GM23248 (cell line): ENCODE results near the gene CENPL. TPM values are rescaled to one million over a fixed set of nuclear protein-coding genes. Genes with fewer than 3 reads are reported as not detected.
"Not testable (repeated sequence)": the region's sequence is repeated elsewhere in the genome, so short reads cannot be mapped to it uniquely, and the experiment has no call there.

ENCODE experiments used
- DNase-seq: peaks from one replicate; pipeline ENCODE4 v3.0.0-alpha.2; 2015
- H2AFZ ChIP-seq: fragments of 200-600 bp; sonication (generic); 2 replicates; pipeline ENCODE4 v1.6.1; 2016; ENCODE audit warnings: antibody characterized with exemption
- H3F3A ChIP-seq: fragments of 200-600 bp; sonication (generic); 2 replicates; pipeline ENCODE4 v1.6.1; 2016; ENCODE audit warnings: mild to moderate bottlenecking, antibody characterized with exemption, mixed run types; ENCODE audit not compliant: insufficient read depth
- H3K27ac ChIP-seq: fragments of 200-600 bp; sonication (generic); 2 replicates; pipeline ENCODE4 v1.5.1; 2016; ENCODE audit warnings: mild to moderate bottlenecking
- H3K27me3 ChIP-seq: fragments of 200-600 bp; sonication (generic); replicated peaks from 2 replicates; pipeline ENCODE4 v1.6.1; 2016; ENCODE audit warnings: mild to moderate bottlenecking; ENCODE audit not compliant: insufficient read depth
- H3K36me3 ChIP-seq: fragments of 200-600 bp; sonication (generic); 2 replicates; pipeline ENCODE4 v1.6.1; 2016; ENCODE audit warnings: low read depth, mild to moderate bottlenecking
- H3K4me1 ChIP-seq: fragments of 200-600 bp; sonication (generic); 2 replicates; pipeline ENCODE4 v1.6.1; 2016; ENCODE audit warnings: mild to moderate bottlenecking; ENCODE audit not compliant: insufficient read depth
- H3K4me2 ChIP-seq: fragments of 200-600 bp; sonication (generic); one replicate; pipeline ENCODE4 v1.6.1; 2016; ENCODE audit warnings: mild to moderate bottlenecking; ENCODE audit not compliant: unreplicated experiment
- H3K4me3 ChIP-seq: fragments of 200-600 bp; sonication (generic); 2 replicates; pipeline ENCODE4 v1.5.1; 2016; ENCODE audit warnings: mild to moderate bottlenecking
- H3K79me2 ChIP-seq: fragments of 200-600 bp; sonication (generic); 2 replicates; pipeline ENCODE4 v1.6.1; 2016; ENCODE audit warnings: mild to moderate bottlenecking; ENCODE audit not compliant: insufficient read depth
- H3K9ac ChIP-seq: fragments of 200-600 bp; sonication (generic); 2 replicates; pipeline ENCODE4 v1.6.1; 2016; ENCODE audit warnings: mild to moderate bottlenecking
- H3K9me2 ChIP-seq: fragments of 200-600 bp; sonication (generic); 2 replicates; pipeline ENCODE4 v1.6.1; 2016; ENCODE audit warnings: mixed run types, mild to moderate bottlenecking, moderate library complexity; ENCODE audit not compliant: insufficient read depth
- H3K9me3 ChIP-seq: fragments of 200-600 bp; sonication (generic); one replicate; pipeline ENCODE4 v1.6.1; 2017; ENCODE audit warnings: low read depth
- H4K20me1 ChIP-seq: fragments of 200-600 bp; sonication (generic); 2 replicates; pipeline ENCODE4 v1.6.0; 2016; ENCODE audit not compliant: insufficient read depth
- EZH2 ChIP-seq: fragments of 200-600 bp; sonication (generic); IDR thresholded peaks from 2 replicates; pipeline ENCODE4 v1.6.1; 2018; ENCODE audit warnings: antibody characterized with exemption, mild to moderate bottlenecking; ENCODE audit not compliant: insufficient read depth, poor library complexity, severe bottlenecking
- EZH2phosphoT487 ChIP-seq: fragments of 200-600 bp; sonication (generic); IDR thresholded peaks from 2 replicates; pipeline ENCODE4 v1.6.1; 2018; ENCODE audit warnings: antibody characterized with exemption, moderate library complexity, mild to moderate bottlenecking, low read depth; ENCODE audit not compliant: insufficient read depth
- WGBS, 2 experiments: methylation state at CpG; one replicate each; pipeline ENCODE4 v1.1.6; 2015 to 2017; ENCODE audit warnings: low lambda C conversion rate in 2 of 2, low coverage in 1 of 2; ENCODE audit errors: missing lambda C conversion rate in 2 of 2; 5-methylcytosine and 5-hydroxymethylcytosine counted together
- in situ Hi-C: fragments of 300-500 bp; cut with MboI; formaldehyde crosslinking; loops from 2 replicates; pipeline ENCODE4 v1.15.0; 2020
- polyA plus RNA-seq: library from polyadenylated mRNA; unstranded; fragments of >200 nt; fragmentation: Nextera tagmentation; extraction: Ambion mirVana; gene quantifications from 2 replicates; pipeline ENCODE4 v1.2.1, GENCODE V29; 2016
- total RNA-seq: library from RNA; depleted of rRNA; stranded (reverse); fragments of >200 nt; shearing (Covaris generic); gene quantifications from 2 replicates; pipeline ENCODE4 v1.2.3, GENCODE V29; 2014

The CENPL gene
- total and polyA plus RNA-seq, 2 experiments from 2014 or later: 10.4 to 14.9 TPM

DNA sequence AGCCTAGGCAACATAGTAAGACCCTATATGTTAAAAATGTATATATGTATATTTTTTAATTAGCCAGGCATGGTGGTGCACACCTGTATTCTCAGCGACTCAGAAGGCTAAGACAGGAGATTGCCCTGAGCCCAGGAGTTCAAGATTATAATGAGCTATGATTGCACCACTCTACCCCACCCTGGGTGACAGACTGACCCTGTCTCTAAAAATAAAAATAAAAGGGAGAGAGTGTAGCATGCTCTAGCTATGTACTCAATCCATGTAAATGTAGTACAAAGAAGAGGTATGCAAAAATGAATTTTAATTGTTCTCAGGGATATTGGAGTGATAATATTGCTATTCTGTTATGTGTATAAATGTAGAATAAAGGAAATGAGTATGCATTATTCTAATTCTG, 53.1 kb downstream of the CENPL start:
- no peak overlapping the region for H3K4me2 ChIP-seq
- no peak overlapping the region for H2AFZ ChIP-seq
- H3K9me2 ChIP-seq: no peaks in the 10 kb centered on the region
- in situ Hi-C loops: no loop called here
- H3K4me1 ChIP-seq: no peaks in the 10 kb centered on the region
- no peak for DNase-seq
- WGBS, 2 experiments: 95 to 100% methylated on average over 1 of the region's 1 CpG
- no peak overlapping the region for H3K9ac ChIP-seq
- TF ChIP-seq EZH2 (no peak), EZH2phosphoT487 (no peak)
- no peak overlapping the region for H3K27ac ChIP-seq
- no peaks in the 10 kb centered on the region for H3K9me3 ChIP-seq
- H3K27me3 ChIP-seq: no peaks in the 10 kb centered on the region
- H3K4me3 ChIP-seq: no peak overlapping the region
- peaks cover 2% of the 10 kb centered on the region; the same call in 1 of the 2 replicates for H3F3A ChIP-seq
- peaks cover 23% of the 10 kb centered on the region; the same call in 1 of the 2 replicates for H3K36me3 ChIP-seq
- no peaks in the 10 kb centered on the region for H4K20me1 ChIP-seq
- no peaks in the 10 kb centered on the region for H3K79me2 ChIP-seq

DNA sequence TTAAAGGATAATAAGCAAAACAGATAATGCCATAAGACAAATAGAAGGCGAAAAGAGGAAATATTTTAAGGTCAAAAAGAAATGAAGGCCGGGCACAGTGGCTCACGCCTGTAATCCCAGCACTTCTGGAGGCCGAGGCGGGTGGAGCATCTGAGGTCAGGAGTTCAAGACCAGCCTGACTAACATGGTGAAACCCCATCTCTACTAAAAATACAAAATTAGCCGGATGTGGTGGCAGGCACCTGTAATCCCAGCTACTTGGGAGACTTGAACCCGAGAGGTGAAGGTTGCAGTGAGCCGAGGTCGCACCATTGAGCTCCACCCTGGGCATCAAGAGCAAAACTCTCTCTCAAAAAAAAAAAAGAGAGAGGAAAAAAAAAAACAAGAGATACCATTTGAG, 54.4 kb downstream of the CENPL start:
- H3K9ac ChIP-seq, H4K20me1 ChIP-seq, H2AFZ ChIP-seq, in situ Hi-C loops, H3K79me2 ChIP-seq, H3K27me3 ChIP-seq, H3K27ac ChIP-seq, H3K9me3 ChIP-seq, H3K9me2 ChIP-seq, H3K4me2 ChIP-seq, H3K4me3 ChIP-seq, H3K4me1 ChIP-seq, DNase-seq, H3F3A ChIP-seq: not testable (repeated sequence)
- H3K36me3 ChIP-seq: peaks cover 11% of the 10 kb centered on the region; the same call in 1 of the 2 replicates
- 93 to 99% methylated on average over 9 of the region's 9 CpGs for WGBS, 2 experiments

DNA sequence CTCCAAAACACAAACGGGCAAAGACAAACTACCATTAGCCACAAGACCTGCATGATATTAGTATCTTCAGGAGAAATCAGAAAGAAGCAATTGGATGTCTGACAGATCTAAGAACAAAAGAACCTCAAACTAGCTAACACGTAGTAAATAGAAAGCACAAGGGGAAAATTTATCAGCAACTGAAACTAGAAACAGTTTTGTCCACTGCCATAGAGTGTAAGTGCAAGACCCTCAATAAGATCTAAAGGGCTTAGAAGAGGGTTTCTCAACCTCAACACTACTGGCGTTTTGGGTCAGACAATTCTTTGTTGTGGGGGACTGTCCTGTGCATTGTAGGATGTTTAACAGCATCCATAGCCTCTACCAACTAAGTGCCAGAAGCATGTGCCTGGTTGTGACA, 55.9 kb downstream of the CENPL start:
- peaks cover 6% of the 10 kb centered on the region; the same call in 1 of the 2 replicates for H3K36me3 ChIP-seq
- no peaks in the 10 kb centered on the region for H4K20me1 ChIP-seq
- no peaks in the 10 kb centered on the region for H3F3A ChIP-seq
- H3K4me3 ChIP-seq: no peak overlapping the region
- no peak overlapping the region for H3K27ac ChIP-seq
- H2AFZ ChIP-seq: no peak overlapping the region
- no peaks in the 10 kb centered on the region for H3K4me1 ChIP-seq
- 87 to 88% methylated on average over 3 of the region's 3 CpGs for WGBS, 2 experiments
- no peak for DNase-seq
- no peak overlapping the region for H3K4me2 ChIP-seq
- no peaks in the 10 kb centered on the region for H3K79me2 ChIP-seq
- H3K9me2 ChIP-seq: no peaks in the 10 kb centered on the region
- in situ Hi-C loops: no loop called here
- no peak overlapping the region for H3K9ac ChIP-seq
- TF ChIP-seq EZH2phosphoT487 (no peak), EZH2 (no peak)
- no peaks in the 10 kb centered on the region for H3K9me3 ChIP-seq
- H3K27me3 ChIP-seq: no peaks in the 10 kb centered on the region

DNA sequence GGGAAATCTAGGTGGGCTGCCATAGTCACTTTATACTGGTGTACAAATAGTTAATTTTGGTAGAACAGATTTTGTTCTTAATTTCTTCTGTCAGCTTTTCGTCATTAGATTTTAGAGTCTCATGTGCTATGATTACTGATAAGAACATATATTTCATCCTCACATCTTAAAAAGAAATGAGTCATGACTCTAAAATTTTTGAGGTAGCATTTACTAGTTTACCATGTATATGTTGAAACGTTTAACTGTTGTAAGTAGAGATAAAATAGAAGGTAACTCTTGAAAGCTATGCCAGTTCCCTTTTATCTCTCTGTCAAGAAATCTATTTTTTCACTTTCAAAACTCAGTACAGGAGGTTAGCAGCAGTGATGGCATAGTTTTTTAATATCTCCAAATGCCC, 56.5 kb downstream of the CENPL start:
- peaks cover 6% of the 10 kb centered on the region; the same call in 1 of the 2 replicates for H3K36me3 ChIP-seq
- no peaks in the 10 kb centered on the region for H3K27me3 ChIP-seq
- no peak overlapping the region for H3K27ac ChIP-seq
- H3K79me2 ChIP-seq: no peaks in the 10 kb centered on the region
- DNase-seq: no peak
- no peaks in the 10 kb centered on the region for H3K9me2 ChIP-seq
- no peak overlapping the region for H3K4me2 ChIP-seq
- in situ Hi-C loops: no loop called here
- H2AFZ ChIP-seq: no peak overlapping the region
- no peaks in the 10 kb centered on the region for H3K4me1 ChIP-seq
- no peaks in the 10 kb centered on the region for H3K9me3 ChIP-seq
- no peak for TF ChIP-seq EZH2phosphoT487
- no peaks in the 10 kb centered on the region for H3F3A ChIP-seq
- no peaks in the 10 kb centered on the region for H4K20me1 ChIP-seq
- no peak overlapping the region for H3K9ac ChIP-seq
- H3K4me3 ChIP-seq: no peak overlapping the region
- WGBS, 2 experiments: 52 to 54% methylated on average over 2 of the region's 2 CpGs

DNA sequence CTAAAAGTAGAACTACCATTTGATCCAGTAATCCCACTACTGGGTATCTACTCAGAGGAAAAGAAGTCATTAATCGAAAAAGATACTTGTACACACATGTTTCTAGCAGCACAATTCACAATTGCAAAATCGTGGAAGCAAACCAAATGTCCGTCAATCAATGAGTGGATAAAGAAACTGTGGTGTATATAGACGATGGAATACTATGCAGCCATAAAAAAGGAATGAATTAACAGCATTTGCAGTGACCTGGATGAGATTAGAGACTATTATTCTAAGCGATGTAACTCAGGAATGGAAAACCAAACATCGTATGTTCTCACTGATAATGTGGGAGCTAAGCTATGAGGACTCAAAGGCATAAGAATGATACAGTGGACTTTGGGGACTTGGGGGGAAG, 60.4 kb downstream of the CENPL start:
- H4K20me1 ChIP-seq, H3K9me3 ChIP-seq, H3K4me1 ChIP-seq, H3K4me2 ChIP-seq, H3K79me2 ChIP-seq, H3K9me2 ChIP-seq, H3K9ac ChIP-seq, H3K4me3 ChIP-seq, H3F3A ChIP-seq, H2AFZ ChIP-seq, H3K27me3 ChIP-seq, in situ Hi-C loops, DNase-seq, H3K27ac ChIP-seq: not testable (repeated sequence)
- peaks cover 20% of the 10 kb centered on the region for H3K36me3 ChIP-seq
- 93 to 99% methylated on average over 6 of the region's 6 CpGs for WGBS, 2 experiments
